NCI-H1417 (cell line): ENCODE data around the gene TRPM3.
A peak's percentile ranks its signal among the peaks of the same experiment; 100 is the strongest.

Experiments used
- DNase-seq, 3 experiments: peaks; one replicate each; lab custom pipeline; 2025; lab: John Stamatoyannopoulos, UW

The TRPM3 gene

GRCh38 chr9:70580606-70581195 is 540.7 kb downstream of the TRPM3 start:
- no peak for DNase-seq

DNA sequence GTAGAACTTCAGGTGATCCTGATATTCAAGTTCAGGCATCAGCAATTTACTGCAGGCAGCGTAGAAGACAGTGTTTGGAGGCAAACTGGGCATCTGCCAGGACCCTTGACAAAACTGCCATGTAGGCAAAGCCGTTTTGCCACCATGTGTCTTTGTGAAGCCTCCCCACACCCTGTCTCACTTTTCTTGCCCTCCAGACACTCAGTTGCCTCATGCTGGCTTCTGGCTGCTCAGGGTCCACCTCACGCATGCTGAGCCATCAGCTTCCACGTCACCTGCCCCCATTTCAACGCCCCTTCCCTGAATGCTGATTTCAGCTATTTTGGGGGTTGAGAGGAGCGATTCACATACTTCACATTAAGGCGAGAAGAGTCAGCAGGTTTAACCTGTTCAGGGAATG is 541.7 kb downstream of the TRPM3 start:
- no peak for DNase-seq

- DNase-seq = no peak
Observed at GRCh38 chr9:70578720-70579119, 542.7 kb downstream of the TRPM3 start.

GRCh38 chr9:70577671-70578070 is 543.8 kb downstream of the TRPM3 start:
- no peak for DNase-seq

DNA sequence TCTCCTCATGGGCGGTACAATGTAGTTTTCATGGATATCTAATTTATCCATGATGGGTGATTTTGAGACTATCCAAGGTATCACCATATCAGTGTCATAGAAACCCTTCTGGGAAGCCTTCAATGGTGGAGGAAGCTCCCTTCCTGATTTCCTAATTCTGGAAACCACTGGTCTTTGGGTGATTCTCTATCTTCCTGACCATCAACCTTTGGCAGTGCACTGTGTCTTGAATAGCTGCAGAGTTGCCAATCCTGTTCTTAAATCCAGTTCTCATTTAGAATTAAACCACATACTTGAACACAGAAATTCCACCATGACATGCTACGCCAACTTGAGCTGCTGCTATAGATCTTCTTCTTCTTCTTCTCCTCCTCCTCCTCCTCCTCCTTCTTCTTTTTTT is 545.3 kb downstream of the TRPM3 start:
- DNase-seq = no peak

DNA sequence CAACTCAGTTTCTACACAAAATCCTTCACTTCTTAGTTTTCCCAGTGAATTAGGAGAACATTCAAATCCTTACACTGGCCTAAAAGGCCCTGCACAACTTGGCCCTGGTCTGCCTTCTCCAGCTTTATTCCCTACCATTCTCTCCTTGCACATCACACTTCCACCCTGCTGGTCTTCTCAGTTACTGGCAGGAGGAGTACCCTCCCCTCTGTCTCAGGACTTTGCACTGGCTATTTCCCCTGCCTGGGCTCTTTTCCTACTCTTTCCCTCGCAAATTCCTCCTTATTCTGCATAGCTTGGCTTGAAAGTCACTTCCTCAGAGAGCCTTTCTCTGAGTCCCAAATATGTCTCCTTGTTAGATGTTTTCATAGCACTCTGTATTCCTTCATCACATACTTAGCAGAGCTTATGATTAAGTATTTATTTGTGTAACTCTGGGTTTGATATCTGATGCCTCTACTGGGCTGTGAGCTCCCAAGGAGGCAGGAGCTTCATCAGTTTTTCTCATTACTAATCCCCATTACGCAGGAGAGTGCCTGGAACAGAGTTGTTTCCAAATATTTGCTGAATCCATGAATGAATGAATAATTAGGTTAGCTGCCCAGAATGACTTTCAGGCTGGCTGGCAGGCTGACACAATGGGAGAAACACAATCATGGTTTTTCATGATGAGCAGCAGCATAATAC is 547.1 kb downstream of the TRPM3 start:
- no peak for DNase-seq

DNA sequence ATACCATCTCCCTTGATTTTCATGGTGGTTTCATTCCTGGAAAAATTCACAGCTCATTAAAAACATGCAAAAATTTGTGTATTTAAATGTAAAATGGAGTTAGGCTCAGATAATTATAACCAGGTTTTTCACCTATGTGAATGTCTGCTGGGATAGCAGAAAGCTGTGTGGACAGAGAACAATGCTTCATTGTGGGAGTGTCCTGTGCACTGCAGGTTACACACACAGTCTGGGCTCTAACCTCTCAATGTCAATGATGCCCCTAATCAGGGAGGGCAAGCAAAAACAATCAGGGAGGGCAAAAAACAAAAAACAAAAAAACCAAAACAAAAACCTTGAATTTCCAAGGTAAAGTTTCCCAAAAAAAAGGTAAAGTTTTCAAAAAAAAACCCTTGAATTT is 548.1 kb downstream of the TRPM3 start:
- DNase-seq = no peak

GRCh38 chr9:70571258-70571657 is 550.2 kb downstream of the TRPM3 start:
- DNase-seq = no peak

- DNase-seq = no peak
Observed at GRCh38 chr9:70569791-70570190, 551.6 kb downstream of the TRPM3 start.

DNA sequence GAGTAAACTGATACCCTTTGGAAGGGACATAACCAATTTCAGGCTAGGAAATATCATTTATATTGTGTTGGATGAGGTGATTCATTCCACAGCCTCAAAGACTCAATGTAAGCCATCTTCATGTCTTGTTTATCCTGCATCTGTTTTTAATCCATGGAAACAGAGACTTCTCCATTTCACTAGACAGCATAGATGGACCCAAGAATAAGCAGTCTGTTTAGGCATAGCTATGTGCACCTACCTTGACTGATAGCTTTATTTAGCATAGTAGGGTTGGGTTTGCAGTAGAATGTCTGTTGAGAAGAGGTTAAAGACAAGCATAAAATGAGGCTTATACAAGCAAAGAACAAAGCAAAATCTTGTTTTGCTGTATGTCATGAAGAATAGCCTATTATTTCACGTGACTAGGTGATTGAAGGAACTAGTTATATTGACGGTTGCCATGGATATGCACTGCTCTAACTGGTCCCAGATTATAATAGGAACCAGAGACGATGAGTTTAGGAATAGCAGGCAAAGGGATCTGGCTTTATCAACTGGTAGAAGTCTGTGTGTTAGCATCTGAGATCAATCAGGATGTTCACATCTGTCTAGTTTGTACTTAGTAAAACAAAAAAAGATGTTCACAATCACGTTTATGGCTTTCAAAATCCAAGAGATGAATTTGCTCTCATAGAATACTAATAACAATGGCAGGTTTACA is 552.2 kb downstream of the TRPM3 start:
- DNase-seq = peak in 1 of 3 experiments; percentile 16

DNA sequence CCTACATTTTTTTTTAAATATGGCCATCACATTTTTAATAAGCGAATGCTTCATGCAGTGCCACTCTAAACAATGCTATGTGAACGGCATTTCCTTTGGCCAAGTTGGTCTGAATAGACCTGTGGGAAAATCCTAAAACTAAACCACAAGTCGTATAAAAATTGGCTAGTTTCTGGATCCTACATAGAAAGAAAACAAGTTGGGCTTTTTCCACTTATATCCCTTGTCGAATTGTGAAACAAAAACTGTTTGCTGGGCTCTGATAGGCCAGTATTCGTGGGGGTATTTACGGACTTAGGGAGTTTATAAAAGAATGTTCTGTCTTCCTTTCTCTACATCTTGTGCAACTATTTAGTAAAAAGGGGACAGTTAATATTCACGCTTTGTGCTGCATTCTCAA is 553.9 kb downstream of the TRPM3 start:
- DNase-seq = no peak

- DNase-seq = no peak
Observed at GRCh38 chr9:70566751-70567150, 554.7 kb downstream of the TRPM3 start.

GRCh38 chr9:70566066-70566465 is 555.4 kb downstream of the TRPM3 start:
- DNase-seq = no peak

- DNase-seq = peak in 2 of 3 experiments; percentile 3 to 67
Observed at GRCh38 chr9:70564468-70565335, 556.7 kb downstream of the TRPM3 start.

DNA sequence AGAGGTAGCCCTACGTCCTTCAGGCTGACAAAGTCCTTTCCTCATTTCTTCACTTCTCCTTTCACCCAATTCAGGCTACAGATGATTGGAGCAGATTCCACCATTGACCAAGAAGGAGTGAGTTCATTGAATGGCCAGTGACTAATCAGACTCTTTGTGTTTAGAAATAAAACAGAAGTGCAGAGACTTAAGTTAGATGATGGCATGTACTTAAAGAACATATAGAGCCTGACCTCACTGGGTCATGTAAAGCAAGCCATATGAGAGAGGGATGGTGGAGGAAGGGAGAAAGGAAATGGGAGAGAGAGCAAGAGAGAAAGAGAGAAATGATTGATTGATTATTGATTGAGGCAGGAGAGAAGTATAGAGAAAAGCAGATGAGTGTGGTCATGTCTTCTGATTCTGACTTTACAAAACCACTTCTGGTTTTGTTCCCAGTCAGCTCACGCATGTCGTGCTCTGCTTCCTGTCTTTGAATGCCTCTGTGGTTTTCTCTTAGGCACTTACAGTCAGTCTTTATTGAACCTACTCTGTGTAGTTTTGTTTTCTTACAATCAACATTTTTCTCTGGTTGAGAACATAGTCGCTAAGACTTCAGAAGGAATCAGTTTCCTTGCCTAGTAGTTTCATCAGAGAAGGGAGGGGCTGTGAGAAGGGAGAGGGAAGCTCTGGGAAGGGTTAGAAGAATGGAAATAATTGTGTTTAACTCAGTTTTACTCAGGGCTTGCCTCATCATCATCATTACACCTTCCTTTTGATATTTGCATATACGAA is 557.8 kb downstream of the TRPM3 start:
- no peak for DNase-seq

DNA sequence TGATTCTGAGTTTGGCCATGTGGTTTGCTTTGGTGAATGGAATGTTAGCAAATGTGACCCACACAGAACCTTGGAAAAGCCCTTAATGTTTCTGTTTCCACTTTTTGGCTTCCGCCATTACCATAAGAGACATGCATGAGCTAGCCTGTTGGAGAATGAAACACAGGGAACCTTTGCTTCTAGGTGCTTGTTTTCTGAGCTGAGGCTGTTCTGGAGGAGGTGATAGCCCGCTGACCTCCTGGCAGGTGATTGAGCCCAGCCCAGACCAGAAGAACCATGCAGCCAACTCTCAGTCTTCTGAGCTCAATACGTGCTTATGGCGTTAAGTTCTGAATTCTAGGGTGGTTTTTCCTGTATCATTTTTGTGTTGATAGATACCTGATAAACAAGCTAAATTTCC is 558.4 kb downstream of the TRPM3 start:
- no peak for DNase-seq

DNA sequence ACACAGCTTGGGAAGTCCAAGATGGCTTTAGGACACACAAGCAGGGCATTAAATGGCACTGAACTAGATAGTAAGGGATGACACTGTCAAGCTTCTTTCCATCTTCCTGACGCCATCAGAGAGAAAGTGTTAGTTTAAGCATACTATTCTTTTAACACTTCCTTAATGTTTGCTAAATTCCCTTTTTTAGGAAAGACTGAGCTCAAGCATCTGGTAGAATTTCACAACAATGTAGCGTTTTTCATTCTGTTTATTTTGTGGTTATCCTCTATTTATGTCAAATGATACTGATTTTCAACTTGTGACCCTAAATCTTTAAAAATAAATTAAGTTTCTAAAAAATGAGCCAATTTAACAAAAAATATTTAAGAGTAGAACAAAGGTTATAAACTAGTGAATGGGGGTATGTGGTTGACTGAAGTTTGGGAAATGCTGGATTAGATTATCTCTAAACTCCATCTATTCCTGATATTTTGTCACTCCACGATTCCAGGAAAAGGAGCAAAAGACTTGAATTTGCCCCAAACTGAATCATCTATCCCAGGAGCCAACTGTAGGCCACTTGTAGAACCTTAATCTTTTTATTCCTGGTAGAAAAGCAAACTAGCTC is 559.5 kb downstream of the TRPM3 start:
- DNase-seq = no peak

GRCh38 chr9:70561111-70561510 is 560.3 kb downstream of the TRPM3 start:
- DNase-seq = no peak

GRCh38 chr9:70559102-70559501 is 562.3 kb downstream of the TRPM3 start:
- no peak for DNase-seq

DNA sequence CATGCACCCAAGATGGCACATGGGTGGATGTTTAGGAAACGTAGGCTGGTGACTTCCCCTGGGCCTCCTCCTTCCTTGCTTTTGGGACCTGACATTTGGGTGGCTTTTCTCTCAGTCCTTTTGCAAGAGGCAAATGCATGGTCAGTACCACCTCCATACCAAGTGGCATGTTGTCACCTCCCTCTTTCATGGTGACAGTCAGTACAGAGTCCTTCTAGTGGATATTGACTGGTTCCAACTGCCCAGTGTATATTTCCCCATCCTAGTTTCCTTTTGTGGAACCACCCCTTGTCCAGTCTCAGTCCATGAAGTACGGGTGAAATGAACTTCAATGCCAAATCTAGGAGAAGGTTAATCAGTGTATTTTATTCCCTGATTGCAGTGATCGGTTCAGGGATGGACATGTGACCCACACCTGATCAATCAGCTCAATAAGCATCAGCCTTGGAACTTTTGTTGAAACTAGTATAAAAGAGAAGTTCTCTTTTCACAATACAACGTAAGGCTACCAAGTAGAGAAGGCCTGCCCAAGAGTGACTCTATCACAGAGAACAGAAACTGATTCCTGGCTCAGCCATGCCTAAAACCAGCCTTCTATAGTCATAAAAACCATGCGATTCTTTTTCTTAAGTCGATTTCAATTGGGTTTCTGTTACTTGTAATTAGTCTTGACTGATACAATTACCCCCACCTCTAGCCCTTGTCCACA is 563.6 kb downstream of the TRPM3 start:
- DNase-seq = no peak

GRCh38 chr9:70556771-70557170 is 564.6 kb downstream of the TRPM3 start:
- no peak for DNase-seq
